SK-N-SH treated with all-trans-retinoic acid at 6 μM for 48 hours (cell line): Measurements from ENCODE around the gene PLEKHA3.

Experiments
- ATAC-seq: fragments of 200-7000 bp; cut with Tn5 transposase; 3 replicates; pipeline ENCODE4 v1.9.1; 2020; ENCODE audit warnings: mild to moderate bottlenecking, moderate library complexity
- ARNTL ChIP-seq: fragments of 450-650 bp; formaldehyde crosslinking; IDR thresholded peaks from 2 replicates; pipeline ENCODE4 v1.5.0; 2020; ENCODE audit warnings: low read depth, mild to moderate bottlenecking, moderate library complexity, borderline replicate concordance
- CSDC2 ChIP-seq: fragments of 250-450 bp; sonication (Bioruptor Pico); IDR thresholded peaks from 2 replicates; pipeline ENCODE4 v1.5.0; 2020; ENCODE audit warnings: mild to moderate bottlenecking, moderate library complexity
- ESRRG ChIP-seq: fragments of 250-450 bp; sonication (Bioruptor Pico); IDR thresholded peaks from 2 replicates; pipeline ENCODE4 v1.6.1; 2021; ENCODE audit warnings: mild to moderate bottlenecking
- GLIS3 ChIP-seq: fragments of 250-450 bp; sonication (Bioruptor Pico); IDR thresholded peaks from 2 replicates; pipeline ENCODE4 v1.5.0; 2020; ENCODE audit warnings: mild to moderate bottlenecking, moderate library complexity
- ISL1 ChIP-seq: fragments of 250-450 bp; sonication (Bioruptor Pico); IDR thresholded peaks from 2 replicates; pipeline ENCODE4 v2.1.2; 2022; ENCODE audit warnings: mild to moderate bottlenecking, moderate library complexity
- OSR1 ChIP-seq: fragments of 250-450 bp; sonication (Bioruptor Pico); IDR thresholded peaks from 2 replicates; pipeline ENCODE4 v1.8.0; 2022; ENCODE audit warnings: moderate library complexity, mild to moderate bottlenecking, inconsistent platforms
- PPARA ChIP-seq: fragments of 250-450 bp; sonication (Bioruptor Pico); IDR thresholded peaks from 2 replicates; pipeline ENCODE4 v1.5.0; 2020; ENCODE audit warnings: mild to moderate bottlenecking, borderline replicate concordance
- RARB ChIP-seq: fragments of 250-450 bp; sonication (Bioruptor Pico); IDR thresholded peaks from 2 replicates; pipeline ENCODE4 v1.8.0; 2021; ENCODE audit warnings: mild to moderate bottlenecking, moderate library complexity
- SNAI2 ChIP-seq: fragments of 250-450 bp; sonication (Bioruptor Pico); IDR thresholded peaks from 2 replicates; pipeline ENCODE4 v1.5.0; 2020; ENCODE audit warnings: mild to moderate bottlenecking, moderate library complexity
- TCF4 ChIP-seq: fragments of 250-450 bp; sonication (Bioruptor Pico); IDR thresholded peaks from 2 replicates; pipeline ENCODE4 v1.8.0; 2021; ENCODE audit warnings: mild to moderate bottlenecking, moderate library complexity, borderline replicate concordance
- TOX ChIP-seq: fragments of 250-450 bp; sonication (Bioruptor Pico); IDR thresholded peaks from 2 replicates; pipeline ENCODE4 v1.8.0; 2021; ENCODE audit warnings: mild to moderate bottlenecking, moderate library complexity, borderline replicate concordance
- ZC3H10 ChIP-seq: fragments of 250-450 bp; sonication (Bioruptor Pico); IDR thresholded peaks from 2 replicates; pipeline ENCODE4 v1.5.1; 2021; ENCODE audit warnings: mild to moderate bottlenecking, moderate library complexity
- ZFP3 ChIP-seq: fragments of 250-450 bp; sonication (Bioruptor Pico); IDR thresholded peaks from 2 replicates; pipeline ENCODE4 v1.5.0; 2020; ENCODE audit warnings: mild to moderate bottlenecking, moderate library complexity
- ZFP30 ChIP-seq: fragments of 450-650 bp; formaldehyde crosslinking; IDR thresholded peaks from 2 replicates; pipeline ENCODE4 v1.5.0; 2022; ENCODE audit warnings: mild to moderate bottlenecking, moderate library complexity
- ZNF565 ChIP-seq: fragments of 450-650 bp; formaldehyde crosslinking; conservative IDR thresholded peaks from 2 replicates; pipeline ENCODE4 v1.5.0; 2020; ENCODE audit warnings: low read depth, mild to moderate bottlenecking, moderate library complexity
- ZNF8 ChIP-seq: fragments of 450-650 bp; formaldehyde crosslinking; IDR thresholded peaks from 2 replicates; pipeline ENCODE4 v1.5.0; 2020; ENCODE audit warnings: mild to moderate bottlenecking, moderate library complexity
- TF ChIP-seq, protein P1 (sequence below): fragments of 250-450 bp; sonication (Bioruptor Pico); IDR thresholded peaks from 2 replicates; pipeline ENCODE4 v1.5.1; 2021; ENCODE audit warnings: mild to moderate bottlenecking, moderate library complexity
- TF ChIP-seq, protein P2 (sequence below): fragments of 250-450 bp; sonication (Bioruptor Pico); IDR thresholded peaks from 2 replicates; pipeline ENCODE4 v1.8.0; 2021; ENCODE audit warnings: low read depth, mild to moderate bottlenecking, moderate library complexity, borderline replicate concordance
- TF ChIP-seq, protein P3 (sequence below): fragments of 250-450 bp; sonication (Bioruptor Pico); IDR thresholded peaks from 2 replicates; pipeline ENCODE4 v1.5.0; 2020; ENCODE audit warnings: mild to moderate bottlenecking, moderate library complexity
- TF ChIP-seq, protein P4 (sequence below): fragments of 250-450 bp; sonication (Bioruptor Pico); IDR thresholded peaks from 2 replicates; pipeline ENCODE4 v1.5.1; 2020; ENCODE audit warnings: low read depth, mild to moderate bottlenecking, moderate library complexity

Gene PLEKHA3

DNA sequence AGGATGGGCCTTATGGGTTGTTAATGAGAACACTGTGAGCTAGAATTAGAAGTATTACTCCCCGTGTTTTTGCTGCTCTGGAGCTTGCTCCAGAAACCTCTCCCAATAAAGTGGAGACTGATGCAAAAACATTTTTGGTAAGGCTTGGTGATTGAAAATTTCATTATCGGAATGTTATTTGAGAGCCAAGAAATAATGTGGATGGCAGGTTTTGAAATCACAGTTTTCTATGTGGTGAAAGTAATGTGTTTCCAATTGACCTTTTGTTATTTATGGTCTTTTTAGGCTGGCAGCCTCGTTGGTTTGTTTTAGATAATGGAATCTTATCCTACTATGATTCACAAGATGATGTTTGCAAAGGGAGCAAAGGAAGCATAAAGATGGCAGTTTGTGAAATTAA is 5.1 kb downstream of the PLEKHA3 start:
- TF ChIP-seq CSDC2 (CRISPR knock-in tag): no peak
- TF ChIP-seq ZFP30 (CRISPR knock-in tag): no peak
- TF ChIP-seq, protein P1, sequence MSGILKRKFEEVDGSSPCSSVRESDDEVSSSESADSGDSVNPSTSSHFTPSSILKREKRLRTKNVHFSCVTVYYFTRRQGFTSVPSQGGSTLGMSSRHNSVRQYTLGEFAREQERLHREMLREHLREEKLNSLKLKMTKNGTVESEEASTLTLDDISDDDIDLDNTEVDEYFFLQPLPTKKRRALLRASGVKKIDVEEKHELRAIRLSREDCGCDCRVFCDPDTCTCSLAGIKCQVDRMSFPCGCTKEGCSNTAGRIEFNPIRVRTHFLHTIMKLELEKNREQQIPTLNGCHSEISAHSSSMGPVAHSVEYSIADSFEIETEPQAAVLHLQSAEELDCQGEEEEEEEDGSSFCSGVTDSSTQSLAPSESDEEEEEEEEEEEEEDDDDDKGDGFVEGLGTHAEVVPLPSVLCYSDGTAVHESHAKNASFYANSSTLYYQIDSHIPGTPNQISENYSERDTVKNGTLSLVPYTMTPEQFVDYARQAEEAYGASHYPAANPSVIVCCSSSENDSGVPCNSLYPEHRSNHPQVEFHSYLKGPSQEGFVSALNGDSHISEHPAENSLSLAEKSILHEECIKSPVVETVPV (CRISPR knock-in tag): no peak
- TF ChIP-seq TOX: no peak
- no peak for TF ChIP-seq OSR1 (CRISPR knock-in tag)
- TF ChIP-seq ARNTL (CRISPR knock-in tag): no peak
- TF ChIP-seq, protein P2, sequence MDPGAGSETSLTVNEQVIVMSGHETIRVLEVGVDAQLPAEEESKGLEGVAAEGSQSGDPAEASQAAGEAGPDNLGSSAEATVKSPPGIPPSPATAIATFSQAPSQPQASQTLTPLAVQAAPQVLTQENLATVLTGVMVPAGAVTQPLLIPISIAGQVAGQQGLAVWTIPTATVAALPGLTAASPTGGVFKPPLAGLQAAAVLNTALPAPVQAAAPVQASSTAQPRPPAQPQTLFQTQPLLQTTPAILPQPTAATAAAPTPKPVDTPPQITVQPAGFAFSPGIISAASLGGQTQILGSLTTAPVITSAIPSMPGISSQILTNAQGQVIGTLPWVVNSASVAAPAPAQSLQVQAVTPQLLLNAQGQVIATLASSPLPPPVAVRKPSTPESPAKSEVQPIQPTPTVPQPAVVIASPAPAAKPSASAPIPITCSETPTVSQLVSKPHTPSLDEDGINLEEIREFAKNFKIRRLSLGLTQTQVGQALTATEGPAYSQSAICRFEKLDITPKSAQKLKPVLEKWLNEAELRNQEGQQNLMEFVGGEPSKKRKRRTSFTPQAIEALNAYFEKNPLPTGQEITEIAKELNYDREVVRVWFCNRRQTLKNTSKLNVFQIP (CRISPR knock-in tag): no peak
- no peak for TF ChIP-seq ZNF8 (CRISPR knock-in tag)
- TF ChIP-seq PPARA (CRISPR knock-in tag): no peak
- no peak for TF ChIP-seq ISL1 (CRISPR knock-in tag)
- TF ChIP-seq, protein P3, sequence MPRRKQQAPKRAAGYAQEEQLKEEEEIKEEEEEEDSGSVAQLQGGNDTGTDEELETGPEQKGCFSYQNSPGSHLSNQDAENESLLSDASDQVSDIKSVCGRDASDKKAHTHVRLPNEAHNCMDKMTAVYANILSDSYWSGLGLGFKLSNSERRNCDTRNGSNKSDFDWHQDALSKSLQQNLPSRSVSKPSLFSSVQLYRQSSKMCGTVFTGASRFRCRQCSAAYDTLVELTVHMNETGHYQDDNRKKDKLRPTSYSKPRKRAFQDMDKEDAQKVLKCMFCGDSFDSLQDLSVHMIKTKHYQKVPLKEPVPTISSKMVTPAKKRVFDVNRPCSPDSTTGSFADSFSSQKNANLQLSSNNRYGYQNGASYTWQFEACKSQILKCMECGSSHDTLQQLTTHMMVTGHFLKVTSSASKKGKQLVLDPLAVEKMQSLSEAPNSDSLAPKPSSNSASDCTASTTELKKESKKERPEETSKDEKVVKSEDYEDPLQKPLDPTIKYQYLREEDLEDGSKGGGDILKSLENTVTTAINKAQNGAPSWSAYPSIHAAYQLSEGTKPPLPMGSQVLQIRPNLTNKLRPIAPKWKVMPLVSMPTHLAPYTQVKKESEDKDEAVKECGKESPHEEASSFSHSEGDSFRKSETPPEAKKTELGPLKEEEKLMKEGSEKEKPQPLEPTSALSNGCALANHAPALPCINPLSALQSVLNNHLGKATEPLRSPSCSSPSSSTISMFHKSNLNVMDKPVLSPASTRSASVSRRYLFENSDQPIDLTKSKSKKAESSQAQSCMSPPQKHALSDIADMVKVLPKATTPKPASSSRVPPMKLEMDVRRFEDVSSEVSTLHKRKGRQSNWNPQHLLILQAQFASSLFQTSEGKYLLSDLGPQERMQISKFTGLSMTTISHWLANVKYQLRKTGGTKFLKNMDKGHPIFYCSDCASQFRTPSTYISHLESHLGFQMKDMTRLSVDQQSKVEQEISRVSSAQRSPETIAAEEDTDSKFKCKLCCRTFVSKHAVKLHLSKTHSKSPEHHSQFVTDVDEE (CRISPR knock-in tag): no peak
- TF ChIP-seq RARB (CRISPR knock-in tag): no peak
- TF ChIP-seq GLIS3: no peak
- TF ChIP-seq ZFP3: no peak
- TF ChIP-seq, protein P4, sequence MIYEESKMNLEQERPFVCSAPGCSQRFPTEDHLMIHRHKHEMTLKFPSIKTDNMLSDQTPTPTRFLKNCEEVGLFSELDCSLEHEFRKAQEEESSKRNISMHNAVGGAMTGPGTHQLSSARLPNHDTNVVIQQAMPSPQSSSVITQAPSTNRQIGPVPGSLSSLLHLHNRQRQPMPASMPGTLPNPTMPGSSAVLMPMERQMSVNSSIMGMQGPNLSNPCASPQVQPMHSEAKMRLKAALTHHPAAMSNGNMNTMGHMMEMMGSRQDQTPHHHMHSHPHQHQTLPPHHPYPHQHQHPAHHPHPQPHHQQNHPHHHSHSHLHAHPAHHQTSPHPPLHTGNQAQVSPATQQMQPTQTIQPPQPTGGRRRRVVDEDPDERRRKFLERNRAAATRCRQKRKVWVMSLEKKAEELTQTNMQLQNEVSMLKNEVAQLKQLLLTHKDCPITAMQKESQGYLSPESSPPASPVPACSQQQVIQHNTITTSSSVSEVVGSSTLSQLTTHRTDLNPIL (CRISPR knock-in tag): no peak
- no peak for TF ChIP-seq SNAI2 (CRISPR knock-in tag)
- no peak for TF ChIP-seq ZNF565 (CRISPR knock-in tag)
- TF ChIP-seq ZC3H10 (CRISPR knock-in tag): no peak
- TF ChIP-seq TCF4 (CRISPR knock-in tag): no peak
- TF ChIP-seq ESRRG (CRISPR knock-in tag): no peak
- ATAC-seq: no peak

DNA sequence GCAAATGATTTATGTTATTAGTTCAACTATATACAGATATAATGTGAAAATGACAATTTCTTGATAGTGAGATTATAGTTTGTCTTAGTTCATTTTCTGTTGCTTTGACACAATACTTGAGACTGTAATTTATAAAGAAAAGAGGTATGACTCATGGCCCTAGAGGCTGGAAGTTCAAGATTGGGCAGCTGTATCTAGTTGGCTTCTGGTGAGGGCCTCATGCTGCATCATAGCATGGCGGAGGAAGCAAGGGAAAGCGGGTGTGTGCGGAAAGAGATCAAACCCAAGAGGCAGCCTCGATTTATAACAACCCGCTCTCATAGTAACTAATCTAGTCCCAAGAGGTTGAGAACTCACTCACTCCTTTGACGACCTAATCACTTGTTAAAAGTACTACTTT is 11.4 kb downstream of the PLEKHA3 start:
- TF ChIP-seq, protein P4 (CRISPR knock-in tag): no peak
- TF ChIP-seq, protein P2 (CRISPR knock-in tag): no peak
- TF ChIP-seq ZNF8 (CRISPR knock-in tag) (no peak), RARB (CRISPR knock-in tag) (no peak), CSDC2 (CRISPR knock-in tag) (no peak), ISL1 (CRISPR knock-in tag) (no peak), ZNF565 (CRISPR knock-in tag) (no peak), OSR1 (CRISPR knock-in tag) (no peak), ARNTL (CRISPR knock-in tag) (no peak), TCF4 (CRISPR knock-in tag) (no peak)

More for the DNA sequence above, 11.4 kb downstream of the PLEKHA3 start:
- ATAC-seq: no peak
